ENCODE data around the gene FAF2. TPM values are rescaled to one million over a fixed set of nuclear protein-coding genes. Genes with fewer than 3 reads are reported as not detected.

Gene FAF2
- total and polyA plus RNA-seq, 11 donors = 6.6 to 20.8 (median 13.6) TPM

DNA sequence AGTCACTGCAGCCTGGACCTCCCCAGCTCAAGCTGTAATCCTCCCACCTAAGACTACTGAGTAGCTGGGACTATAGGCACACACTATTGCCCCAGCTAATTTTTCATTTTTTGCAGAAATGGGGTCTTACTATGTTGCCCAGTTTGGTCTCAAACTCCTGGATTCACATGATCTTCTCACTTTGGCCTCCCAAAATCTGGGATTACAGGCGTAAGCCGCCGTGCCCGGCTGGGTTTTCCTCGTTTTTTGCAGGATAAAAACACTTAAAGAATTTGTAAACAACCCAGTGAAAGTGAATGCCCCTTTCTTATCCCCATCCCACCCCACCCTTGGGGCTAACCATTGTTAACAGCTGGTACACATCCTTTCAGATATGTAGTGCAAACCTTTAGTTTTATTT is 39.6 kb upstream of the FAF2 start:
- Histone ChIP-seq H3K27ac (peak overlapping the region in 5 of 12 donors; percentile 24 to 78 (median 59)), H3K4me1 (peaks cover 9 to 59% (median 24%) of the 10 kb centered on the region in 12 donors), H3K27me3 (no peaks in the 10 kb centered on the region), H3K36me3 (peaks cover 0 to 66% (median 56%) of the 10 kb centered on the region in 9 donors), H3K4me3 (no peak overlapping the region), H3K9me3 (no peaks in the 10 kb centered on the region)
- no peak for TF ChIP-seq POLR2A (IDR thresholded peaks at IDR 0.05)
- TF ChIP-seq, protein P1, sequence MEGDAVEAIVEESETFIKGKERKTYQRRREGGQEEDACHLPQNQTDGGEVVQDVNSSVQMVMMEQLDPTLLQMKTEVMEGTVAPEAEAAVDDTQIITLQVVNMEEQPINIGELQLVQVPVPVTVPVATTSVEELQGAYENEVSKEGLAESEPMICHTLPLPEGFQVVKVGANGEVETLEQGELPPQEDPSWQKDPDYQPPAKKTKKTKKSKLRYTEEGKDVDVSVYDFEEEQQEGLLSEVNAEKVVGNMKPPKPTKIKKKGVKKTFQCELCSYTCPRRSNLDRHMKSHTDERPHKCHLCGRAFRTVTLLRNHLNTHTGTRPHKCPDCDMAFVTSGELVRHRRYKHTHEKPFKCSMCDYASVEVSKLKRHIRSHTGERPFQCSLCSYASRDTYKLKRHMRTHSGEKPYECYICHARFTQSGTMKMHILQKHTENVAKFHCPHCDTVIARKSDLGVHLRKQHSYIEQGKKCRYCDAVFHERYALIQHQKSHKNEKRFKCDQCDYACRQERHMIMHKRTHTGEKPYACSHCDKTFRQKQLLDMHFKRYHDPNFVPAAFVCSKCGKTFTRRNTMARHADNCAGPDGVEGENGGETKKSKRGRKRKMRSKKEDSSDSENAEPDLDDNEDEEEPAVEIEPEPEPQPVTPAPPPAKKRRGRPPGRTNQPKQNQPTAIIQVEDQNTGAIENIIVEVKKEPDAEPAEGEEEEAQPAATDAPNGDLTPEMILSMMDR (IDR thresholded peaks at IDR 0.05) = no peak
- WGBS, 4 donors = 88 to 94% (median 92%) methylated on average over 5 of the region's 5 CpGs
- ATAC-seq (no peak), DNase-seq (no peak)
- intact Hi-C loops (cut with DNase I) = no loop called here

GRCh38 chr5:176409765-176410164 is 38.4 kb upstream of the FAF2 start:
- TF ChIP-seq POLR2A (IDR thresholded peaks at IDR 0.05) = no peak
- TF ChIP-seq, protein P1 (IDR thresholded peaks at IDR 0.05) = no peak
- Histone ChIP-seq H3K4me1 (peaks cover 10 to 70% (median 35%) of the 10 kb centered on the region in 12 donors), H3K27ac (no peak overlapping the region), H3K4me3 (no peak overlapping the region), H3K27me3 (no peaks in the 10 kb centered on the region), H3K36me3 (peaks cover 0 to 60% (median 51%) of the 10 kb centered on the region in 9 donors), H3K9me3 (no peaks in the 10 kb centered on the region)
- ATAC-seq (no peak), DNase-seq (no peak)
- intact Hi-C loops (cut with DNase I) = loop anchor here in 4 of 10 donors (10.0 kb wide), 3 partner anchors 125 to 245 kb away; partner anchors contain the start of genes CDHR2 (in 2 of the 4) and RNF44 (in 1 of the 4)
- WGBS, 4 donors = 86 to 88% (median 88%) methylated on average over 4 of the region's 4 CpGs

DNA sequence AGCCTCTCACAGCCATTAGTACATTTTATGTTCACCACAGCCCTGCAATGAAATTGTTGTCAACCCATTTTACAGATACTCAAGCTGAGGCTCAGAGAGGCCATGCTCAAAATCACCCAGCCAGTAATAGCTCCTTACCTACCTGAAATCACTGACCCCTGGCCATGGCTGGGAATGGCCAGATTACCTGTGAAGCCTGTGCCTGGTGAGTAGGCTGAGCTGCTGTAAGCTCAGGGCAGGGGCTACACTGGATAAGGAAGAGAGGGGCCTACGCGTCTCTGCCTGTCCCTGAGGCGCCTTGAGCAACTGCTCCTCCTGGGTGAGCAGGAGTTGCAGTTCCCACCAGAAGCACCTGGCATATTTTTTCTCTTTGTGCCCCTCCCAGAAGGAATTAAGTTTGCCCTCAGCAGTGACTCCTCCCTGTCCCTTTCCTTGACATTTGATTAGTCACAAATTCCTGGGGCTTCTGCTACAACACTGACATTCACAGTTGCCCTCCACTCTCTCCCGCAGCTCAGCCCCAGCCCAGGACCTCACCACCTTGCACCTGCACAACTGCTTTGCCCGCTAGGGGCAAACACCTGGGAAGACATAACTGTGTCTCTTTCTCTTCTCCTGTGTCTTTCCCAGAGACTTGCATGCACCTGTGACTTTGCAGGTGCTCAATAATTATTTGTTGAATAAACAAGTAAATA is 37.6 kb upstream of the FAF2 start:
- TF ChIP-seq POLR2A (IDR thresholded peaks at IDR 0.05) = no peak
- TF ChIP-seq, protein P1 (IDR thresholded peaks at IDR 0.05) = no peak
- Histone ChIP-seq H3K9me3 (no peaks in the 10 kb centered on the region), H3K27ac (no peak overlapping the region), H3K27me3 (no peaks in the 10 kb centered on the region), H3K36me3 (peaks cover 0 to 52% (median 43%) of the 10 kb centered on the region in 9 donors), H3K4me1 (peaks cover 10 to 78% (median 42%) of the 10 kb centered on the region in 12 donors), H3K4me3 (no peak overlapping the region)
- intact Hi-C loops (cut with DNase I) = loop anchor here in 4 of 10 donors (10.0 kb wide), 3 partner anchors 124 to 244 kb away; partner anchors contain the start of genes CDHR2 (in 2 of the 4) and RNF44 (in 1 of the 4)
- no peak for DNase-seq
- 93 to 95% (median 94%) methylated on average over 3 to 5 of the region's 5 CpGs for WGBS, 4 donors
- ATAC-seq = no peak

GRCh38 chr5:176412517-176413254 is 35.5 kb upstream of the FAF2 start:
- no peaks in the 10 kb centered on the region for H3K9me3 ChIP-seq
- H3K4me1 ChIP-seq = peaks cover 10 to 75% (median 45%) of the 10 kb centered on the region in 12 donors
- peak overlapping the region in 9 of 12 donors; percentile 27 to 72 (median 59) for H3K27ac ChIP-seq
- no peak for ATAC-seq
- TF ChIP-seq POLR2A (IDR thresholded peaks at IDR 0.05) = no peak
- TF ChIP-seq, protein P1 (IDR thresholded peaks at IDR 0.05) = no peak
- H3K4me3 ChIP-seq = no peak overlapping the region
- 68 to 78% (median 75%) methylated on average over 8 to 10 of the region's 10 CpGs for WGBS, 4 donors
- no peak for DNase-seq
- intact Hi-C loops (cut with DNase I) = loop anchor here in 4 of 10 donors (10.0 kb wide), 3 partner anchors 122 to 242 kb away; partner anchors contain the start of genes CDHR2 (in 2 of the 4) and RNF44 (in 1 of the 4)
- H3K36me3 ChIP-seq = peaks cover 0 to 31% (median 24%) of the 10 kb centered on the region in 9 donors
- no peaks in the 10 kb centered on the region for H3K27me3 ChIP-seq
